ENCODE results near the gene GULP1.

The GULP1 gene

DNA sequence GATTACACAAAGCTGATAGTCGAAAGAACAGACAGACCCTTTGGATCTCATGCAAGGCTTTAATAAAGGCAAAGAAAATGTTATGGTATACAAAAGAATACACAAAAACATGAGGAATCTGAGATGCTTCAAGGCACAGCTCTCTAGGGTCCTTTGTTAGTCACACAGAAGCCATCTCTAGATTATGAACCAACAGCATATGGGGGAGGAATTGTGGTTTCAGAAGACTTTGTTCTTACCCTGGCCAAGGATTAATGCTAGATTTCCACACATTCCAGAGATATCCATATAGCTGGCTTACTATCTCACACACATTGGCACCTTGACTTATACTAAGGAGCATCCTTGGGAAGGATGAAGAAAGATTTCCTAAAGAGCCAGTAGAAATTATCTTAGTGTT, 206.1 kb downstream of the GULP1 start:
- H3K27ac ChIP-seq (ENCODE audit: extremely low read depth, low read depth, low read length): no peak overlapping the region
- H3K36me3 ChIP-seq (ENCODE audit: control insufficient read depth in 2 of 2, insufficient read depth in 1 of 2, low read length in 2 of 2): no peaks in the 10 kb centered on the region
- TF ChIP-seq ZNF132 (tag by site-specific recombination; IDR thresholded peaks at IDR 0.05; ENCODE audit: borderline replicate concordance) (no peak), ZNF629 (tag by site-specific recombination; IDR thresholded peaks at IDR 0.05) (no peak), KLF1 (tag by site-specific recombination; IDR thresholded peaks at IDR 0.05) (no peak), ZNF670 (tag by site-specific recombination; IDR thresholded peaks at IDR 0.05; ENCODE audit: low read depth) (no peak), SCRT1 (tag by site-specific recombination; IDR thresholded peaks at IDR 0.05; ENCODE audit: borderline replicate concordance) (no peak)
- TF ChIP-seq, protein P1, sequence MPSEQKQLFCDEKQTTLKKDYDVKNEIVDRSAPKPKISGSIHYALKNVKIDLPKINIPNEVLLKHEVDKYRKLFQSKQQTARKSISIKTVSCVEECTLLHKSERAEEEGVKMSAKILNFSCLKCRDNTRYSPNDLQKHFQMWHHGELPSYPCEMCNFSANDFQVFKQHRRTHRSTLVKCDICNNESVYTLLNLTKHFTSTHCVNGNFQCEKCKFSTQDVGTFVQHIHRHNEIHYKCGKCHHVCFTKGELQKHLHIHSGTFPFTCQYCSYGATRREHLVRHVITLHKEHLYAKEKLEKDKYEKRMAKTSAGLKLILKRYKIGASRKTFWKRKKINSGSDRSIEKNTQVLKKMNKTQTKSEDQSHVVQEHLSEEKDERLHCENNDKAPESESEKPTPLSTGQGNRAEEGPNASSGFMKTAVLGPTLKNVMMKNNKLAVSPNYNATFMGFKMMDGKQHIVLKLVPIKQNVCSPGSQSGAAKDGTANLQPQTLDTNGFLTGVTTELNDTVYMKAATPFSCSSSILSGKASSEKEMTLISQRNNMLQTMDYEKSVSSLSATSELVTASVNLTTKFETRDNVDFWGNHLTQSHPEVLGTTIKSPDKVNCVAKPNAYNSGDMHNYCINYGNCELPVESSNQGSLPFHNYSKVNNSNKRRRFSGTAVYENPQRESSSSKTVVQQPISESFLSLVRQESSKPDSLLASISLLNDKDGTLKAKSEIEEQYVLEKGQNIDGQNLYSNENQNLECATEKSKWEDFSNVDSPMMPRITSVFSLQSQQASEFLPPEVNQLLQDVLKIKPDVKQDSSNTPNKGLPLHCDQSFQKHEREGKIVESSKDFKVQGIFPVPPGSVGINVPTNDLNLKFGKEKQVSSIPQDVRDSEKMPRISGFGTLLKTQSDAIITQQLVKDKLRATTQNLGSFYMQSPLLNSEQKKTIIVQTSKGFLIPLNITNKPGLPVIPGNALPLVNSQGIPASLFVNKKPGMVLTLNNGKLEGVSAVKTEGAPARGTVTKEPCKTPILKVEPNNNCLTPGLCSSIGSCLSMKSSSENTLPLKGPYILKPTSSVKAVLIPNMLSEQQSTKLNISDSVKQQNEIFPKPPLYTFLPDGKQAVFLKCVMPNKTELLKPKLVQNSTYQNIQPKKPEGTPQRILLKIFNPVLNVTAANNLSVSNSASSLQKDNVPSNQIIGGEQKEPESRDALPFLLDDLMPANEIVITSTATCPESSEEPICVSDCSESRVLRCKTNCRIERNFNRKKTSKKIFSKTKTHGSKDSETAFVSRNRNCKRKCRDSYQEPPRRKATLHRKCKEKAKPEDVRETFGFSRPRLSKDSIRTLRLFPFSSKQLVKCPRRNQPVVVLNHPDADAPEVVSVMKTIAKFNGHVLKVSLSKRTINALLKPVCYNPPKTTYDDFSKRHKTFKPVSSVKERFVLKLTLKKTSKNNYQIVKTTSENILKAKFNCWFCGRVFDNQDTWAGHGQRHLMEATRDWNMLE (tag by site-specific recombination; conservative IDR thresholded peaks at IDR 0.05; ENCODE audit: low read depth): no peak
- TF ChIP-seq, protein P2, sequence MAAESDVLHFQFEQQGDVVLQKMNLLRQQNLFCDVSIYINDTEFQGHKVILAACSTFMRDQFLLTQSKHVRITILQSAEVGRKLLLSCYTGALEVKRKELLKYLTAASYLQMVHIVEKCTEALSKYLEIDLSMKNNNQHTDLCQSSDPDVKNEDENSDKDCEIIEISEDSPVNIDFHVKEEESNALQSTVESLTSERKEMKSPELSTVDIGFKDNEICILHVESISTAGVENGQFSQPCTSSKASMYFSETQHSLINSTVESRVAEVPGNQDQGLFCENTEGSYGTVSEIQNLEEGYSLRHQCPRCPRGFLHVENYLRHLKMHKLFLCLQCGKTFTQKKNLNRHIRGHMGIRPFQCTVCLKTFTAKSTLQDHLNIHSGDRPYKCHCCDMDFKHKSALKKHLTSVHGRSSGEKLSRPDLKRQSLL (tag by site-specific recombination; IDR thresholded peaks at IDR 0.05): no peak
- ChIA-PET POLR2A (interaction anchor here (1.2 kb wide), 1 partner anchor 205 kb away, joined by 3 read pairs; the partner anchor contains the start of gene GULP1), CTCF (no interaction called here)
- H3K9me3 ChIP-seq (ENCODE audit: control insufficient read depth, insufficient read depth, low read depth, low read length): no peaks in the 10 kb centered on the region
- H3K4me3 ChIP-seq (ENCODE audit: low read depth, low read length): no peak overlapping the region
- no peaks in the 10 kb centered on the region; the same call in none of the 2 replicates for H3K4me1 ChIP-seq (ENCODE audit: control insufficient read depth, insufficient read depth, low read length)

DNA sequence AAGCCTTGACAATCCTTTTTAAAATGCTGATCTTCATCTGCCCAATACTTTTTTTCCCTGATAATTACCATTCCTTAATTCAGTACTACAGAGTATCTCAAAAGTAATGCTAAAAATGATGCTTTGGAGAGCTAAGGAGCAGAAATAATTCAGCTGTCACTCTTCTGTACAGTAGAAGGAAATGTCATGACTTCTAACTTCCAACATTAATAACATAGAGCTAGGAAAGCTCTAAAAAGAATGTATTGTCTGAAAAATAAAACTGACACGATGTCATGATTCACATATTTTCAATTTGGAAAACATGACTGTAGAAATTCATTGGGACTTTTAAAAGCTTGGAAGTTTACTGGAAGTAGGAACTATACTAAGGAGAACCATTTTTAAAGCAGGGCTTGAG, 212.3 kb downstream of the GULP1 start:
- TF ChIP-seq ZNF132 (tag by site-specific recombination; IDR thresholded peaks at IDR 0.05; ENCODE audit: borderline replicate concordance) (no peak), ZNF266 (tag by site-specific recombination; IDR thresholded peaks at IDR 0.05; ENCODE audit: low read depth) (no peak), ZNF785 (tag by site-specific recombination; IDR thresholded peaks at IDR 0.05) (no peak), ZNF140 (tag by site-specific recombination; IDR thresholded peaks at IDR 0.05) (no peak), ZSCAN23 (tag by site-specific recombination; IDR thresholded peaks at IDR 0.05) (no peak), ZNF544 (tag by site-specific recombination; IDR thresholded peaks at IDR 0.05) (no peak), MZF1 (tag by site-specific recombination; IDR thresholded peaks at IDR 0.05; ENCODE audit: borderline replicate concordance) (no peak), ZNF768 (tag by site-specific recombination; IDR thresholded peaks at IDR 0.05) (no peak)
- TF ChIP-seq, protein P3, sequence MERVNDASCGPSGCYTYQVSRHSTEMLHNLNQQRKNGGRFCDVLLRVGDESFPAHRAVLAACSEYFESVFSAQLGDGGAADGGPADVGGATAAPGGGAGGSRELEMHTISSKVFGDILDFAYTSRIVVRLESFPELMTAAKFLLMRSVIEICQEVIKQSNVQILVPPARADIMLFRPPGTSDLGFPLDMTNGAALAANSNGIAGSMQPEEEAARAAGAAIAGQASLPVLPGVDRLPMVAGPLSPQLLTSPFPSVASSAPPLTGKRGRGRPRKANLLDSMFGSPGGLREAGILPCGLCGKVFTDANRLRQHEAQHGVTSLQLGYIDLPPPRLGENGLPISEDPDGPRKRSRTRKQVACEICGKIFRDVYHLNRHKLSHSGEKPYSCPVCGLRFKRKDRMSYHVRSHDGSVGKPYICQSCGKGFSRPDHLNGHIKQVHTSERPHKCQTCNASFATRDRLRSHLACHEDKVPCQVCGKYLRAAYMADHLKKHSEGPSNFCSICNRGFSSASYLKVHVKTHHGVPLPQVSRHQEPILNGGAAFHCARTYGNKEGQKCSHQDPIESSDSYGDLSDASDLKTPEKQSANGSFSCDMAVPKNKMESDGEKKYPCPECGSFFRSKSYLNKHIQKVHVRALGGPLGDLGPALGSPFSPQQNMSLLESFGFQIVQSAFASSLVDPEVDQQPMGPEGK (tag by site-specific recombination; IDR thresholded peaks at IDR 0.05): no peak
- TF ChIP-seq, protein P1 (tag by site-specific recombination; conservative IDR thresholded peaks at IDR 0.05; ENCODE audit: low read depth): no peak
- TF ChIP-seq, protein P4, sequence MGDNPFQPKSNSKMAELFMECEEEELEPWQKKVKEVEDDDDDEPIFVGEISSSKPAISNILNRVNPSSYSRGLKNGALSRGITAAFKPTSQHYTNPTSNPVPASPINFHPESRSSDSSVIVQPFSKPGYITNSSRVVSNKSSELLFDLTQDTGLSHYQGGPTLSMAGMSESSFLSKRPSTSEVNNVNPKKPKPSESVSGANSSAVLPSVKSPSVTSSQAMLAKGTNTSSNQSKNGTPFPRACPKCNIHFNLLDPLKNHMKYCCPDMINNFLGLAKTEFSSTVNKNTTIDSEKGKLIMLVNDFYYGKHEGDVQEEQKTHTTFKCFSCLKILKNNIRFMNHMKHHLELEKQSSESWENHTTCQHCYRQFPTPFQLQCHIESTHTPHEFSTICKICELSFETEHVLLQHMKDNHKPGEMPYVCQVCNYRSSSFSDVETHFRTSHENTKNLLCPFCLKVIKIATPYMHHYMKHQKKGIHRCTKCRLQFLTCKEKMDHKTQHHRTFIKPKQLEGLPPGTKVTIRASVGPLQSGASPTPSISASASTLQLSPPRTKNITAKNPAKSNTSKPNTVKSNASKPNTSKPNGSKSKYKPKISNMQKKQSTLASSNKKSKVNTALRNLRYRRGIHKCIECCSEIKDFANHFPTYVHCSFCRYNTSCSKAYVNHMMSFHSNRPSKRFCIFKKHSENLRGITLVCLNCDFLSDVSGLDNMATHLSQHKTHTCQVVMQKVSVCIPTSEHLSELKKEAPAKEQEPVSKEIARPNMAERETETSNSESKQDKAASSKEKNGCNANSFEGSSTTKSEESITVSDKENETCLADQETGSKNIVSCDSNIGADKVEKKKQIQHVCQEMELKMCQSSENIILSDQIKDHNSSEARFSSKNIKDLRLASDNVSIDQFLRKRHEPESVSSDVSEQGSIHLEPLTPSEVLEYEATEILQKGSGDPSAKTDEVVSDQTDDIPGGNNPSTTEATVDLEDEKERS (tag by site-specific recombination; IDR thresholded peaks at IDR 0.05): no peak
- H3K36me3 ChIP-seq (ENCODE audit: control insufficient read depth in 2 of 2, insufficient read depth in 1 of 2, low read length in 2 of 2): no peaks in the 10 kb centered on the region
- POLR2A ChIA-PET: no interaction called here
- CTCF ChIA-PET: interaction anchor here (0.6 to 1.0 kb wide), 4 partner anchors 136 to 922 kb away, joined by 3 to 4 read pairs (median 3); no protein-coding TSS in a partner anchor
- no peak overlapping the region for H3K4me3 ChIP-seq (ENCODE audit: low read depth, low read length)
- H3K9me3 ChIP-seq (ENCODE audit: control insufficient read depth, insufficient read depth, low read depth, low read length): no peaks in the 10 kb centered on the region
- H3K27ac ChIP-seq (ENCODE audit: extremely low read depth, low read depth, low read length): no peak overlapping the region
- H3K4me1 ChIP-seq (ENCODE audit: control insufficient read depth, insufficient read depth, low read length): no peaks in the 10 kb centered on the region

Data from HEK293 (cell line).